ENCODE results near the gene TSHZ2.
A peak's percentile ranks its signal among the peaks of the same experiment; 100 is the strongest.

The TSHZ2 gene

GRCh38 chr20:53216478-53216855, 244.3 kb downstream of the TSHZ2 start:
- no peak for DNase-seq

GRCh38 chr20:53216856-53217576, 244.9 kb downstream of the TSHZ2 start:
- peak; percentile 77 for DNase-seq

DNA sequence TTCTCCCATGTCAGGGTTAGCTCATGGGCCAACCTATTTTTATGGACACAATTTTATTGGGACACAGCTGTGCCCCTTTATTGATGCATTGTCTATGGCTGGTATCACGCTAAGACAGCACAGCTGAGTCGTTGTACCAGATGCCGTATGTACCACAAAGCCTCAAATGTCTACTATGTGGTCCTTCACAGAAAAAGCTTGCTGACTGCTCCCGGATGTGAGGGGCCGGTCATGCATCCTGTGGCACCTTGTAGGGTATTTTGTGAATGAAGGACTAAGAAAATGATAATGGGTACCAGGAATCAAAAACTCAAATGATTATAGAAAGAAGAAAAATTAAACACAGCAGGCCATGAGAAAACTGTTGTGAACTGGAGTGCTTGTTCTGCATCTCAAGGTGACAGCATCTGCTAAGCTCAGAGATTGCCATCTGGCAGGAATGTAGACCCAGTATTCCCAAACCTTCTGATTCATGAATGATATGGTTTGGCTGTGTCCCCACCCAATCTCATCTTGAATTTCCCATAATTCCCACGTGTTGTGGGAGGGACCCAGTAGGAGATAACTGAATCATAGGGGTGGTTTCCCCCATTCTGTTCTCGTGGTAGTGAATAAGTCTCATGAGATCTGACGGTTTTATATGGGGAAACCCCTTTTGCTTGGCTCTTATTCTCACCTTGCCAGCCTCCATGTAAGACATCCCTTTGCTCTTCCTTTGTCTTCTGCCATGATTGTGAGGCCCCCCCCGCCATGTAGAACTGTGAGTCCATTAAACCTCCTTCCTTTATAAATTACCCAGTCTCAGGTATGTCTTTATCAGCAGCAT, 248.5 kb downstream of the TSHZ2 start:
- DNase-seq, result no peak

- DNase-seq, result no peak
Observed at GRCh38 chr20:53221731-53222130, 249.6 kb downstream of the TSHZ2 start.

DNA sequence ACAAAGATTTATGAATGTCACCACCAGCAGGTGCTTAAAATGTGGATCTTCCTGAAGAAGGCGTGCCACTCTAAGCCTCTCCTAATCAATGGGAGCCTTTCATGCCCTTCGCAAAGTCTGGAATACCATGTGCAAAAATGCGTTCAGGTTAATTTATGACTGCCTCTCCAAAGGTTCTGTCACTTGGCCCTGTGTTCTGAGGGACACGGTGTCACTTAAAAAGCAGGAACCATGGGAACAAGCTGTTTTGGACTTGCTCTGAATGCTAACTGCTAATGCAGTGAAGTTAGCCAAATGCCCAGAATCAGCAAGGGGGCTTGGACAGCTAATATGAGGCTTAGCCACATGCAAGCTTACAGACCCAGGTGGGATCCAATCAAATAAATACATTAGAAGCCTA, 250.3 kb downstream of the TSHZ2 start:
- DNase-seq, result no peak

DNA sequence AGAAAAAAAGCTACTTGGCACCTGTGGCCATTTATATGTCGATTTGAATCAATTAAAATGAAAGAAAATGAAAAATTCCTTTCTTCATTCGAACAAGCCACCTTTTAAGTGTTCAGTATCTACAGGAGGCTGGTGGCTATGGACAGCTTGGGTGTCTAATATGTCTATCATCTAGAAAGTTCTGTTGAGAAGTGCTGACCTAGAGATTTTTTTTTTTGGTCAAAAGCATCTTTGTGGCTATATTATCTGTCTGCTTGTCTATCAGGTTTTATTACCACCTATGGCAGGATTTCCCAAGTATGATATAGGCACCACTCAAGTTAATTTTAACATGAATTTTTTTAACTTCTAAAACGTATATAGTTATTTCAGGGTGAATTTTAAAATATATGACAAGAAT, 250.8 kb downstream of the TSHZ2 start:
- no peak for DNase-seq

DNA sequence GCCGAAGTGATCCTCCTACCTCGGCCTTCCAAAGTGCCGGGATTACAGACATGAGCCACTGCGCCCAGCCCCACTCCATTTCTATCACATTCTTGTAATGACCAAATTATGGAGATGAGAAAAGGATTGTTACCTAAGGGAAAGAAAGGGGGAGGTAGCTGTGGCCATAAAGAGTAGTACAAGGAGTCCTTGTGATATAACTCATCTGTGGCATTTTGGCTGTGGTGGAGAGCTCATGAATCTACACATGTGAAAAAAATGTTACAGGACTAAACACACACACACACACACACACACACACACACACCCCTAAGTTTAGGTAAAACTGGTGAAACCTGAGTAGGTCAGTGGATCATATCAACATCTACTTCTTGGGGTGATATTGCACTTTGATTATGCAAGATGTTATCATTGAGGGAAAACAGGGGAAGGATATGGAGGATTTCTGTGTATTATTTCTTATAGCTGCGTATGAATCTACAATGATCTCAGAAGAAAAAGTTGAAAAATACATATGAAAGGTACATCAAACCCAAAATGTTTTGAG, 251.5 kb downstream of the TSHZ2 start:
- DNase-seq, result no peak

- DNase-seq, result no peak
Observed at GRCh38 chr20:53224851-53225250, 252.7 kb downstream of the TSHZ2 start.

- no peak for DNase-seq
Observed at GRCh38 chr20:53226826-53227225, 254.7 kb downstream of the TSHZ2 start.

- DNase-seq, result no peak
Observed at GRCh38 chr20:53227523-53227922, 255.4 kb downstream of the TSHZ2 start.

- DNase-seq, result no peak
Observed at GRCh38 chr20:53231061-53231460, 258.9 kb downstream of the TSHZ2 start.

DNA sequence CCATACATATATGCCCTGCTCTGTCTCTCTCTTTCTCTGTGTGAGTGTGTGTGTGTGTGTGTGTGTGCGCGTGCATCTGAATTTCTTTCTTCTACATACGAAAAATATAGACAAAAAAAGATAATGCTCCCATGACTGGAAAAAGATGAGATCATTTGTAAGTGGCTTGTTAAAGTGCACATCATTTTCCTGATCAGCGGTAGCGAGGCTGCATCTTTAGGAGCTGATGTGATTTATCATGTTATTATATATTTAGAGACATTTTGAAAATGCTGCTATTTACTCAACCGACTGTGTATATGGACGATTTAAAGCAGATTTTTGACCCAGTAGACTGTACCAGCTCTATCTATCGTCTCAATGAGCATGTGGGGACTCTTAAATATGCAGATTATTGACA, 265.3 kb downstream of the TSHZ2 start:
- no peak for DNase-seq

DNA sequence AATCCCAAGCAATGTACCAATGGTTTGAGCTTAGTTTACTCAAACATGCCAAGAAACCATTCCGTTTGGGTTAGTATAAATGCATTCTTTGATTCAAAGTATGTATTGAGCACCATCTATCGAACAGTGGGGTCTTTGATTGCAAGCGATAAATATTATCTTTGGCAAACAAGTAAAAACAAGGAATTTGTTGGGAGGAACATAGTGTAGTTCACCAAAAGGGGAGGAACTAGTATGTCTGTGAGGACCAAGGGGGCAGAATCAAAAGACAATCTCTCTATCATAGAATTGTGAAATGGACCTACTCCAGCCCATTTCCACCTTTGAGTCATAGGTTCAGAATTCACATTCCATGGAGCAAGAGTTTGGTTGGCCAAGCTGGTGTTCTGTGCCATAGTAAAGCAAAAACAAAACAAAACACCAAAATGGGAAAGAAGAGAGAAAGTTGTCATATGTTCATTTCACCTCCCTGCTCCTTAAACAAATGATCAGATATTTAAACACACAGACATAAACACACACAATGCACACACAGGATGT, 266.0 kb downstream of the TSHZ2 start:
- DNase-seq, result no peak

GRCh38 chr20:53243152-53243551, 271.0 kb downstream of the TSHZ2 start:
- no peak for DNase-seq

DNA sequence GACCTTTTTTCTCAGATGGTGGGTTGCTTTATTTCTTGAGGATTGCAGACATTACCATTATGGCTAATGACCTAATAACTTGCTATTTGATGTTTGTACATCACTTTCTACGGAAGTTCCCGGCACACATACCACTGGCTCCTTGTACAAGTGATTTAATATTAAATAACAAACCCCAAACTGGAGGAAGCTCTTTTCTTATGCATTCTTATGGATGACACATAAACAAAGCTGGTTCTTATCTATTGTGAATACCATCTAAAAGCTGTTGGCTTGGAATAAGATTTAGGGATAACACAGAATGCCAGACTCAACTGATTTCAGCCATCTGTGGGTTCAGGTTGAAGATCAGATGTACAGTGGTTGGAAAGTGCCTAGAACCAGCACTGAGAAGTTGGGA, 272.6 kb downstream of the TSHZ2 start:
- no peak for DNase-seq

DNA sequence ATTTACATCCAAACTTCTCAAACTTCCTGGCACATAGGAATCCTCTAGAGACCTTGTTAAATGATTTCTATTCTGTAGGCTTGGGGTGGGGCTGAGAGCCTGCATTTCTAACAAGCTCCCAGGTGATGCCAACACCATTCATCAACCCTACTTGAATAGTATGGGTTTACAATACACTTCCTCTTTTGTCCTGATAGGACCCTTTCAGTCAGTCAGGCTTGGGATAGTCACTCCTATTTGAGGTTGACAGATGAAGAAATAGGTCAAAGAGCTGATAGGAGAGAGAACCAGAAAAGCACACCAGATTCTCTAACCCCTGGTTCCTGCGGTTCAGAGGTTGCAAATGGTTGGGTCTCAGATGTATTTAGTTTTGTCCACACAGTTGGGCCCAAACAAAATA, 273.4 kb downstream of the TSHZ2 start:
- no peak for DNase-seq

DNA sequence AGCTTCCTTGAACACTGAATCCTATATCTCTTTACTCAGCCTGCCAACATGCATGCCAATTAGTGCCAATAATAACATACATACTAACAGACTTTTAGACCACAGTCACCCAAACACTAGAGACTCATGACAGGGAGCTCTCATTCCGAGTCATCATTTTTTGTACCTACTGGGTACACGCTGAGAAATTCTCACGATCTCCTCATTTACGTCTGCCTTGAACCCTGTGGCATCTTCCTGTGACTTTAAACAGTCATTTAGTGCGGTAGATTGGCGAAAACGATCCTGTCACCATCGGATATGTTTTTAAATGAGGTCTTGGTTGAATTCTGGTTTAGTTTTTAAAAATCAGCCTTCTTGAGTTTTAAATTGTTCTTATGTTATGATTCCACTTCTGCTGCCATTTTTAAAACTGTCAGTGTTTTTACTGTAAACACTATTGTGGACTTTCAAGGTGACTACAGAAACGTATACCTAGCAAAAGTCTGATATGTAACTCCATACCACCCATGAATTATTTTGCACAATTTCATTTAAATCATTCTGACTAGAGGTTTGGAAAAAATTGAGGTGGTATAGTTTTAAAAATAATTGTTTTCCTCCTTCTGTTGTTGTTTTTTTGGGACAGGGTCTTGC, 275.4 kb downstream of the TSHZ2 start:
- DNase-seq, result no peak

DNA sequence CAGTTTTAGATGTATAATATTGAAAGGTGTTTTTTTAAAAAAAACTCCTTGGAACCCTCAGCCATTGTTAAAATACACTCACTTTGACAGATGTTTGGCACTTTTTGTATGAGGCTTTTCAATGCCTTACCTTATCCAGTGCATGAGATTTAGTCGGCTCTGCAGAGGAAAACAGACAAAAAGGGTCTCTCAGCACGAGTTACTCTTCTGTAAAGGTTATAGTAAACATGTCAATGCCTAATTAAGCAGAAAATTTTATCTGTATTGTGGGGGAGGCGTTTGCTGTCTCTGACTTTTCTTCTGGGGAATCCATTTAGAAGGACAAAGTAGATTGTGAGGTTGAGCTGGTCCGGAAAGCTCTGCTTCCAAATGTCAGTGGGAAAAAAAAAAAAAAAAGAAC, 278.3 kb downstream of the TSHZ2 start:
- DNase-seq, result no peak

DNA sequence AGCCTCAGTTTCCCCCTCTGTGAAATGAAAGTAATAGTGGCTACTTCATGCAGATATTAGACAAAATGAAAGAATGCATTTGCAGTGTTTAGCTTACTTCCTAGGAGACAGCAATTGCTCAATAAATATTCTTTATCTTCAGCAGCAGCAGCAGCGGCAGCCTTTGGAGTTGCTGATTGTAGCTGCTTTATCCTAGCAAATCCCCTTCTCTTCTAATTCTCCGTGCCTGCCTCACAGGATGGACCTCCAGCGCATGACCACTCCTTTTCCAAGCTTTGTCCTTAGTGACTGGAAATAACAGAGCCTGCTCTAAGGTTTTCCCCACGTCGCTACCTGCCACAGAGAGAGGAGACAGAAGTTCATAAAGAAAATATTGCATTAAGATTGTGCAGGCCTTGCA, 279.8 kb downstream of the TSHZ2 start:
- no peak for DNase-seq

GRCh38 chr20:53253668-53254067, 281.5 kb downstream of the TSHZ2 start:
- no peak for DNase-seq

- no peak for DNase-seq
Observed at GRCh38 chr20:53255102-53255710, 283.0 kb downstream of the TSHZ2 start.

- no peak for DNase-seq
Observed at GRCh38 chr20:53258741-53259140, 286.6 kb downstream of the TSHZ2 start.

DNA sequence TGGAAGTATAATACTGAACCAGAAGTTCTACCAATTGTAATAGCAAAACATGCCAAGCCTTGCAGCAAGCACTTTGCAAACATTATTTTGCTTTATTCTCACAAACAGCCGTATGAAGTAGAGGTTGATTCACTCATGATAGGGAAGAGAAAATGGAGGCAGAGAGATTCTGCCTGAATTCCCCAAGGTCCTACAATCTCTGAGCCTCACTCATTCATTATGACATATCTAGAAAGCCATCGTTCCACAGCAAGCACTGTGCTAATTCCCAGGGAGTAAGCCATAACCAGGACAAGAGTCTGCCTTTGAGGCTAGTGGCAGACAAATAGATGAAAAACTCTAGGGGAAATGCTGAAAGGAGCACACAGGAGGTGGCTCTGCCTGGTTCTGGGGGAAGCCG, 288.0 kb downstream of the TSHZ2 start:
- DNase-seq, result no peak

Data from right hindlimb (tissue), 1 donor.